Articular chondrocyte of knee joint (primary cell): ENCODE results near the gene PCDHB8. TPM values are rescaled to one million over a fixed set of nuclear protein-coding genes. Genes with fewer than 3 reads are reported as not detected.

Source experiments
- total RNA-seq: library from RNA; depleted of rRNA; stranded (reverse); fragments of >200 nt; gene quantifications from 2 replicates; pipeline ENCODE4 v1.2.3, GENCODE V29; 2012

PCDHB8 gene
- 0.52 and 1.1 TPM in 2 replicates for total RNA-seq

GRCh38 chr5:141177577-141178191, at the start of gene PCDHB8:
TSS of gene PCDHB8 (plus strand) at chr5:141177790. CDS start at chr5:141178035, 245 bp downstream.

GRCh38 chr5:141135030-141135717, 42.4 kb upstream of the PCDHB8 start, which contains the start of gene PCDHB5:
TSS of gene PCDHB5 (plus strand) at chr5:141135206. CDS start at chr5:141135435, 229 bp downstream.

GRCh38 chr5:141149812-141150211, 27.8 kb upstream of the PCDHB8 start, which contains the start of gene PCDHB6:
TSS of gene PCDHB6 (plus strand) at chr5:141150057. CDS start at chr5:141150258, 201 bp downstream.

GRCh38 chr5:141172381-141173204, 5.0 kb upstream of the PCDHB8 start, which contains the start of gene PCDHB7:
TSS of gene PCDHB7 (plus strand) at chr5:141172644. CDS start at chr5:141172836, 192 bp downstream.

GRCh38 chr5:141182248-141182647, 4.7 kb downstream of the PCDHB8 start, which contains the start of gene PCDHB16:
TSS of gene PCDHB16 (plus strand) at chr5:141182387. CDS start at chr5:141182560, 173 bp downstream.

GRCh38 chr5:141186897-141187512, 9.4 kb downstream of the PCDHB8 start, which contains the start of gene PCDHB9:
TSS of gene PCDHB9 (plus strand) at chr5:141187161. CDS start at chr5:141187319, 158 bp downstream.

GRCh38 chr5:141192110-141192725, 14.6 kb downstream of the PCDHB8 start, which contains the start of gene PCDHB10:
TSS of gene PCDHB10 (plus strand) at chr5:141192353. CDS start at chr5:141192553, 200 bp downstream.

GRCh38 chr5:141199359-141200235, 22.0 kb downstream of the PCDHB8 start, which contains the start of gene PCDHB11:
TSS of gene PCDHB11 (plus strand) at chr5:141199627. CDS start at chr5:141199775, 148 bp downstream.

DNA sequence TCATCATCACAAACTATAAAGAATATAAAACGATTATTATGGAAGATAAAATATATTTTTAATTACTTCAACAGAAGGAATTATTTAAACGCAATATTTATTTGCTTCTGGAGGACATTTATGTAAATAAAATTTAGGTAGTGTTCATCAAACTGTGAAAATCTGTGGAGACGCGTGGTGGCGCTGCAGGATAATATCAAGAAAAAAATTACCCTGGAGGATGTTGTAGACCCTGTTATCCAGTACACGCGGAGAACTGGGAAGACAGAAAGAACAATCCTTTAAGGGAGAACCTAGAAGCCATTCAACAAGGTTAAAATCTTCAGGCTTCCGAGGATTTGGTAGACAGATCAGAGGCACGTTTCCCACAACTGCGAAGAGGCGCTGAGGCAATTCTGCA, 30.9 kb downstream of the PCDHB8 start, which contains the start of gene PCDHB12:
PCDHB12 (plus strand) TSS at position 242 of the 400 bp plus-strand sequence. CDS start 189 bp downstream, outside the sequence.

GRCh38 chr5:141213656-141214339, 36.2 kb downstream of the PCDHB8 start, which contains the start of gene PCDHB13:
TSS of gene PCDHB13 (plus strand) at chr5:141213919. CDS start at chr5:141214124, 205 bp downstream.

GRCh38 chr5:141223112-141223783, 45.7 kb downstream of the PCDHB8 start, which contains the start of gene PCDHB14:
TSS of gene PCDHB14 (plus strand) at chr5:141223343. CDS start at chr5:141223506, 163 bp downstream.

Other genes starting within 250 kb of the PCDHB8 start
- 0.13 and 0.22 TPM in 2 replicates for gene PCDHAC2, start 211.3 kb upstream of the PCDHB8 start, total RNA-seq
- gene PCDHB1, start 126.4 kb upstream of the PCDHB8 start, total RNA-seq: under 0.01 TPM in 1 of 2 replicates, not detected in the other
- 3.9 and 4.2 TPM in 2 replicates for gene PCDHB2, start 83.2 kb upstream of the PCDHB8 start, total RNA-seq
- 0.97 and 1.0 TPM in 2 replicates for gene PCDHB3, start 77.3 kb upstream of the PCDHB8 start, total RNA-seq
- gene PCDHB4, start 56.0 kb upstream of the PCDHB8 start, total RNA-seq: 1.8 and 2.1 TPM in 2 replicates
- 2.9 and 3.6 TPM in 2 replicates for gene PCDHB5, start 42.6 kb upstream of the PCDHB8 start, total RNA-seq
- gene PCDHB6, start 27.7 kb upstream of the PCDHB8 start, total RNA-seq: 0.65 and 0.97 TPM in 2 replicates
- gene PCDHB7, start 5.1 kb upstream of the PCDHB8 start, total RNA-seq: 2.0 and 2.5 TPM in 2 replicates
- gene PCDHB16, start 4.6 kb downstream of the PCDHB8 start, total RNA-seq: 3.1 and 4.4 TPM in 2 replicates
- 0.91 and 2.3 TPM in 2 replicates for gene PCDHB9, start 9.4 kb downstream of the PCDHB8 start, total RNA-seq
- 2.2 and 2.5 TPM in 2 replicates for gene PCDHB10, start 14.6 kb downstream of the PCDHB8 start, total RNA-seq
- gene PCDHB11, start 21.8 kb downstream of the PCDHB8 start, total RNA-seq: 1.4 and 1.7 TPM in 2 replicates
- gene PCDHB12, start 30.9 kb downstream of the PCDHB8 start, total RNA-seq: 1.0 and 1.3 TPM in 2 replicates
- 2.7 and 4.0 TPM in 2 replicates for gene PCDHB13, start 36.1 kb downstream of the PCDHB8 start, total RNA-seq
- 3.8 and 4.4 TPM in 2 replicates for gene PCDHB14, start 45.6 kb downstream of the PCDHB8 start, total RNA-seq
- 1.7 and 1.9 TPM in 2 replicates for gene PCDHB15, start 67.6 kb downstream of the PCDHB8 start, total RNA-seq
- gene SLC25A2, start 126.3 kb downstream of the PCDHB8 start, total RNA-seq: 0.32 and 0.39 TPM in 2 replicates
- 61.7 and 84.2 TPM in 2 replicates for gene TAF7, start 143.0 kb downstream of the PCDHB8 start, total RNA-seq
- gene PCDHGA1, start 152.7 kb downstream of the PCDHB8 start, total RNA-seq: 1.4 and 1.9 TPM in 2 replicates
- gene PCDHGA2, start 161.0 kb downstream of the PCDHB8 start, total RNA-seq: 4.7 and 4.9 TPM in 2 replicates
- 3.7 and 6.2 TPM in 2 replicates for gene PCDHGA3, start 166.0 kb downstream of the PCDHB8 start, total RNA-seq
- gene PCDHGB1, start 172.3 kb downstream of the PCDHB8 start, total RNA-seq: 4.1 and 6.1 TPM in 2 replicates
- gene PCDHGA4, start 177.2 kb downstream of the PCDHB8 start, total RNA-seq: 6.7 and 8.9 TPM in 2 replicates
- gene PCDHGB2, start 182.2 kb downstream of the PCDHB8 start, total RNA-seq: 6.5 and 6.8 TPM in 2 replicates
- 5.6 and 6.5 TPM in 2 replicates for gene PCDHGA5, start 186.4 kb downstream of the PCDHB8 start, total RNA-seq
- 8.4 and 8.6 TPM in 2 replicates for gene PCDHGB3, start 192.5 kb downstream of the PCDHB8 start, total RNA-seq
- gene PCDHGA6, start 196.1 kb downstream of the PCDHB8 start, total RNA-seq: 7.8 and 10.4 TPM in 2 replicates
- 9.0 and 10.6 TPM in 2 replicates for gene PCDHGA7, start 205.0 kb downstream of the PCDHB8 start, total RNA-seq
- gene PCDHGB4, start 209.9 kb downstream of the PCDHB8 start, total RNA-seq: 24.4 and 26.2 TPM in 2 replicates
- 5.6 and 5.7 TPM in 2 replicates for gene PCDHGA8, start 214.8 kb downstream of the PCDHB8 start, total RNA-seq
- gene PCDHGB5, start 220.2 kb downstream of the PCDHB8 start, total RNA-seq: 27.7 and 35.0 TPM in 2 replicates
- 10.1 and 11.1 TPM in 2 replicates for gene PCDHGA9, start 225.0 kb downstream of the PCDHB8 start, total RNA-seq
- 7.9 and 9.5 TPM in 2 replicates for gene PCDHGB6, start 230.2 kb downstream of the PCDHB8 start, total RNA-seq
- 15.3 and 17.9 TPM in 2 replicates for gene PCDHGA10, start 235.2 kb downstream of the PCDHB8 start, total RNA-seq
- gene PCDHGB7, start 239.9 kb downstream of the PCDHB8 start, total RNA-seq: 25.6 and 26.2 TPM in 2 replicates
- gene PCDHGA11, start 243.3 kb downstream of the PCDHB8 start, total RNA-seq: 20.1 and 24.1 TPM in 2 replicates